H1 (cell line): Measurements from ENCODE around the gene CCDC198. TPM values are rescaled to one million over a fixed set of nuclear protein-coding genes. Genes with fewer than 3 reads are reported as not detected.

ENCODE experiments used
- CTCF ChIA-PET: fragments of 300-600 bp; sonication (Branson Sonifier 250); formaldehyde crosslinking; loops from one replicate; lab custom pipeline; 2021; ENCODE audit not compliant: partially characterized antibody; lab: Charles Lee
- POLR2A ChIA-PET: fragments of 300-600 bp; sonication (Branson Sonifier 250); formaldehyde crosslinking; loops from one replicate; lab custom pipeline; 2021; ENCODE audit warnings: inconsistent platforms; ENCODE audit not compliant: partially characterized antibody; lab: Charles Lee
- DNase-seq, 2 experiments: peaks; one replicate each; pipeline versions ENCODE4 v3.0.0 to v3.0.0-alpha.2; 2010 to 2022; ENCODE audit warnings: low spot score in 2 of 2, low read depth in 1 of 2, mixed read lengths in 1 of 2
- FAIRE-seq: peaks from 2 replicates; lab custom pipeline; 2011; peaks lifted over from hg19 to GRCh38; lab: Jason Lieb, UNC
- H2AFZ ChIP-seq: 2 replicates; pipeline ENCODE4 v1.8.1; 2012; ENCODE audit warnings: low read length, inconsistent platforms
- H2AK5ac ChIP-seq: 2 replicates; pipeline ENCODE4 v1.6.1; 2013; ENCODE audit warnings: low read depth, low read length
- H2BK120ac ChIP-seq: replicated peaks from 2 replicates; pipeline ENCODE3; 2013; ENCODE audit warnings: low read depth, low read length, inconsistent platforms
- H2BK12ac ChIP-seq: 2 replicates; pipeline ENCODE4 v1.6.1; 2013; ENCODE audit warnings: low read depth, low read length
- H2BK15ac ChIP-seq: 2 replicates; pipeline ENCODE4 v1.6.1; 2013; ENCODE audit warnings: low read length
- H2BK20ac ChIP-seq: 2 replicates; pipeline ENCODE4 v1.6.1; 2013; ENCODE audit warnings: low read length
- H2BK5ac ChIP-seq: 2 replicates; pipeline ENCODE4 v1.6.1; 2013; ENCODE audit warnings: low read depth, low read length
- H3K14ac ChIP-seq: 2 replicates; pipeline ENCODE4 v1.6.1; 2013; ENCODE audit warnings: inconsistent platforms; ENCODE audit not compliant: insufficient read length
- H3K18ac ChIP-seq: 2 replicates; pipeline ENCODE4 v1.6.1; 2013; ENCODE audit warnings: low read length; ENCODE audit errors: extremely low read depth
- H3K23ac ChIP-seq: 2 replicates; pipeline ENCODE4 v1.6.1; 2013; ENCODE audit warnings: inconsistent platforms; ENCODE audit not compliant: insufficient read length
- H3K23me2 ChIP-seq: 2 replicates; pipeline ENCODE4 v1.6.1; 2013; ENCODE audit warnings: low read depth, low read length
- H3K27ac ChIP-seq: 2 replicates; pipeline ENCODE4 v1.6.1; 2011; ENCODE audit warnings: low read depth, low read length, inconsistent platforms
- H3K27me3 ChIP-seq, 4 experiments: replicated peaks in 1 of 4; 1 replicate in 1 of 4; 2 replicates in 3 of 4; pipeline versions ENCODE4 v1.6.1 to v1.8.1; 2011 to 2013; ENCODE audit warnings: low read length in 3 of 4, mild to moderate bottlenecking in 3 of 4, inconsistent platforms in 2 of 4, mixed read lengths in 2 of 4, moderate library complexity in 1 of 4; ENCODE audit not compliant: control insufficient read depth in 3 of 4, insufficient read depth in 3 of 4; ENCODE audit errors: extremely low read depth in 1 of 4
- H3K36me3 ChIP-seq, 4 experiments: 2 replicates each; pipeline versions ENCODE4 v1.6.1 to v1.8.1; 2011 to 2013; ENCODE audit warnings: mild to moderate bottlenecking in 4 of 4, low read length in 3 of 4, moderate library complexity in 2 of 4, control low read depth in 1 of 4, inconsistent platforms in 1 of 4; ENCODE audit not compliant: insufficient read depth in 4 of 4, control insufficient read depth in 2 of 4
- H3K4ac ChIP-seq: replicated peaks from 2 replicates; pipeline ENCODE3; 2013; ENCODE audit warnings: low read length, low read depth, mixed read lengths, inconsistent platforms; ENCODE audit not compliant: insufficient read length
- H3K4me1 ChIP-seq, 4 experiments: replicated peaks in 1 of 4; 1 replicate in 1 of 4; 2 replicates in 3 of 4; pipeline versions ENCODE4 v1.6.1 to v1.8.1; 2011 to 2013; ENCODE audit warnings: low read length in 3 of 4, inconsistent platforms in 2 of 4, mixed read lengths in 1 of 4; ENCODE audit not compliant: insufficient read depth in 4 of 4, control insufficient read depth in 3 of 4
- H3K4me2 ChIP-seq, 2 experiments: 2 replicates each; pipeline versions ENCODE4 v1.6.1 to v1.8.1; 2011 to 2013; ENCODE audit warnings: low read depth in 2 of 2, low read length in 2 of 2, control low read depth in 1 of 2, inconsistent platforms in 1 of 2, mild to moderate bottlenecking in 1 of 2; ENCODE audit not compliant: insufficient read depth in 1 of 2
- H3K4me3 ChIP-seq, 4 experiments: fragments of 200-600, 300-600 bp in 1 of 4; sonication (generic), shearing (Covaris generic), sonication (Bioruptor Twin) in 1 of 4; 2 replicates each; pipeline versions ENCODE4 v1.5.1 to v1.8.1; 2011 to 2016; ENCODE audit warnings: low read length in 4 of 4, low read depth in 3 of 4, control low read depth in 2 of 4, inconsistent platforms in 2 of 4, mild to moderate bottlenecking in 2 of 4, mixed read lengths in 1 of 4, moderate library complexity in 1 of 4; ENCODE audit not compliant: insufficient read depth in 2 of 4; ENCODE audit errors: extremely low read depth in 1 of 4
- H3K56ac ChIP-seq: replicated peaks from 2 replicates; pipeline ENCODE3; 2013; ENCODE audit warnings: low read depth, mild to moderate bottlenecking, mixed read lengths, low read length, inconsistent platforms; ENCODE audit not compliant: insufficient read length
- H3K79me1 ChIP-seq: 2 replicates; pipeline ENCODE4 v1.6.1; 2013; ENCODE audit warnings: low read depth, low read length, control low read depth
- H3K79me2 ChIP-seq, 2 experiments: 2 replicates each; pipeline versions ENCODE4 v1.6.1 to v1.8.1; 2012 to 2013; ENCODE audit warnings: low read length in 2 of 2, mild to moderate bottlenecking in 2 of 2, inconsistent platforms in 1 of 2; ENCODE audit not compliant: insufficient read depth in 2 of 2, control insufficient read depth in 1 of 2
- H3K9ac ChIP-seq, 4 experiments: replicated peaks in 1 of 4; 1 replicate in 1 of 4; 2 replicates in 3 of 4; pipeline versions ENCODE4 v1.6.1 to v1.8.1; 2011 to 2013; ENCODE audit warnings: low read depth in 3 of 4, low read length in 3 of 4, control low read depth in 2 of 4, mild to moderate bottlenecking in 2 of 4, moderate library complexity in 2 of 4, inconsistent platforms in 1 of 4; ENCODE audit errors: extremely low read depth in 1 of 4
- H3K9me3 ChIP-seq, 2 experiments: 2 replicates each; pipeline versions ENCODE4 v1.6.1 to v1.8.1; 2012 to 2013; ENCODE audit warnings: mild to moderate bottlenecking in 2 of 2, moderate library complexity in 2 of 2, control low read depth in 1 of 2, inconsistent platforms in 1 of 2, low read depth in 1 of 2, low read length in 1 of 2, mixed read lengths in 1 of 2; ENCODE audit not compliant: insufficient read depth in 2 of 2
- H4K20me1 ChIP-seq, 2 experiments: replicated peaks in 1 of 2; 2 replicates each; pipeline versions ENCODE3 to v1.8.1; 2011 to 2013; ENCODE audit warnings: inconsistent platforms in 2 of 2, low read length in 2 of 2, mild to moderate bottlenecking in 1 of 2; ENCODE audit not compliant: insufficient read depth in 2 of 2, control insufficient read depth in 1 of 2
- H4K5ac ChIP-seq: 2 replicates; pipeline ENCODE4 v1.6.1; 2013; ENCODE audit warnings: low read length, low read depth, mixed read lengths, inconsistent platforms; ENCODE audit not compliant: insufficient read length
- H4K8ac ChIP-seq: 2 replicates; pipeline ENCODE4 v1.8.0; 2013; ENCODE audit warnings: mild to moderate bottlenecking, moderate library complexity, low read length, inconsistent platforms; ENCODE audit not compliant: insufficient read depth; ENCODE audit errors: extremely low read depth
- H4K91ac ChIP-seq: replicated peaks from 2 replicates; pipeline ENCODE3; 2013; ENCODE audit warnings: low read length, mixed read lengths, inconsistent platforms; ENCODE audit not compliant: insufficient read length
- BRCA1 ChIP-seq: IDR thresholded peaks from 2 replicates; pipeline ENCODE4 v1.6.1; 2012; ENCODE audit warnings: low read depth, low read length, improper control_type of control experiment
- EGR1 ChIP-seq: IDR thresholded peaks from 2 replicates; pipeline ENCODE4 v1.6.1; 2011; ENCODE audit warnings: low read depth, low read length, borderline replicate concordance
- EZH2 ChIP-seq: fragments of 200-600 bp; sonication (generic); IDR thresholded peaks from 2 replicates; pipeline ENCODE4 v1.7.1; 2012; ENCODE audit warnings: low read depth, mild to moderate bottlenecking, moderate library complexity, low read length, inconsistent platforms; ENCODE audit not compliant: severe bottlenecking
- FOSL1 ChIP-seq: IDR thresholded peaks from 2 replicates; pipeline ENCODE4 v1.6.1; 2011; ENCODE audit warnings: mild to moderate bottlenecking, low read depth, low read length, moderate library complexity; ENCODE audit not compliant: insufficient read depth
- GABPA ChIP-seq: IDR thresholded peaks from 2 replicates; pipeline ENCODE4 v1.6.1; 2011; ENCODE audit warnings: mild to moderate bottlenecking, low read length, moderate library complexity, borderline replicate concordance; ENCODE audit not compliant: insufficient read depth
- HDAC2 ChIP-seq, 2 experiments: fragments of 300-600 bp in 1 of 2; sonication (generic) in 1 of 2; IDR thresholded peaks; 2 replicates each; pipeline ENCODE4 v1.6.1; 2011 to 2012; ENCODE audit warnings: low read depth in 2 of 2, low read length in 2 of 2, mild to moderate bottlenecking in 2 of 2, moderate library complexity in 2 of 2, borderline replicate concordance in 1 of 2, inconsistent platforms in 1 of 2
- MAFK ChIP-seq: IDR thresholded peaks from 2 replicates; pipeline ENCODE4 v1.6.1; 2012; ENCODE audit warnings: low read depth, mild to moderate bottlenecking, improper control_type of control experiment, low read length
- NANOG ChIP-seq: IDR thresholded peaks from 2 replicates; pipeline ENCODE4 v1.6.1; 2011; ENCODE audit warnings: low read length, low read depth, mild to moderate bottlenecking, inconsistent platforms; ENCODE audit not compliant: insufficient read depth, poor library complexity, severe bottlenecking
- RBBP5 ChIP-seq: IDR thresholded peaks from 2 replicates; pipeline ENCODE4 v1.7.1; 2012; ENCODE audit warnings: low read depth, mild to moderate bottlenecking, inconsistent platforms, low read length, moderate library complexity, borderline replicate concordance
- RXRA ChIP-seq: IDR thresholded peaks from 2 replicates; pipeline ENCODE4 v1.6.1; 2011; ENCODE audit warnings: low read depth, mild to moderate bottlenecking, low read length, moderate library complexity; ENCODE audit not compliant: insufficient read depth
- SIRT6 ChIP-seq: IDR thresholded peaks from one replicate; pipeline ENCODE4 v1.7.1; 2012; ENCODE audit warnings: low read length, inconsistent platforms
- SIX5 ChIP-seq: IDR thresholded peaks from 2 replicates; pipeline ENCODE4 v1.6.1; 2011; ENCODE audit warnings: mild to moderate bottlenecking, low read depth, low read length
- SP1 ChIP-seq: IDR thresholded peaks from 2 replicates; pipeline ENCODE4 v1.6.1; 2011; ENCODE audit warnings: low read depth, low read length
- SUZ12 ChIP-seq: fragments of 200-600 bp; sonication (generic); IDR thresholded peaks from 2 replicates; pipeline ENCODE4 v1.6.1; 2012; ENCODE audit warnings: mild to moderate bottlenecking, inconsistent platforms, low read length, moderate library complexity, mixed read lengths
- TCF12 ChIP-seq: IDR thresholded peaks from 2 replicates; pipeline ENCODE4 v1.6.1; 2011; ENCODE audit warnings: low read depth, mild to moderate bottlenecking, low read length
- WGBS, 2 experiments: shearing (Covaris generic) in 1 of 2; methylation state at CpG; one replicate each; pipeline versions ENCODE4 v1.1.6 to v1.1.7; 2013 to 2015; ENCODE audit warnings: low lambda C conversion rate in 2 of 2, mixed read lengths in 2 of 2, inconsistent platforms in 1 of 2, low coverage in 1 of 2, missing lambda C conversion rate in 1 of 2; ENCODE audit not compliant: insufficient replicate concordance in 2 of 2, insufficient coverage in 1 of 2, insufficient read length in 1 of 2; ENCODE audit errors: extremely low coverage in 1 of 2, missing lambda C conversion rate in 1 of 2; 5-methylcytosine and 5-hydroxymethylcytosine counted together
- polyA plus RNA-seq, 7 experiments: library from polyadenylated mRNA; depleted of rRNA in 3 of 7; stranded (reverse) in 5 of 7; unstranded in 2 of 7; fragments of >200 nt in 5 of 7; fragments of 200-250 nt in 2 of 7; gene quantifications; 1 replicate in 5 of 7; 2 replicates in 1 of 7; 4 replicates in 1 of 7; pipeline versions ENCODE4 v1.2.1 to v1.2.3, GENCODE V29; 2011 to 2013; ENCODE audit warnings: missing spikeins in 2 of 7, mixed read lengths in 2 of 7
- total RNA-seq: library from RNA; stranded (reverse); fragmentation: NEBNext Ultra II Directional; extraction: Animal tissue kit (Norgen Biotek cat#: 25700); gene quantifications from 2 replicates; pipeline ENCODE4 v1.2.1, GENCODE V29; 2021

Gene CCDC198
- total and polyA plus RNA-seq, 2 of the 8 experiments (the other 6 are each of a cell fraction or from before 2014, with no cell fraction given) = not detected

- CTCF ChIA-PET = interaction anchor here (0.6 kb wide), 1 partner anchor 79 kb away, joined by 3 read pairs; no protein-coding TSS in a partner anchor
- H3K27me3 ChIP-seq = no peaks in the 10 kb centered on the region; a peak in 1 of 7 replicates
- no peak for TF ChIP-seq SP1
- TF ChIP-seq EGR1 = no peak
- TF ChIP-seq BRCA1 = no peak
- TF ChIP-seq EZH2 = no peak
- TF ChIP-seq SUZ12 = no peak
- TF ChIP-seq NANOG = no peak
- no peak for TF ChIP-seq RXRA
- no peak for TF ChIP-seq MAFK
- TF ChIP-seq SIX5 = no peak
- TF ChIP-seq SIRT6 = no peak
- TF ChIP-seq FOSL1 = no peak
- no peak for TF ChIP-seq HDAC2 (IDR thresholded peaks at IDR 0.05; ENCODE audit: borderline replicate concordance in 1 of 2, low read depth in 2 of 2, low read length in 2 of 2)
- no peak for TF ChIP-seq RBBP5
- no peak for TF ChIP-seq GABPA
- no peak for TF ChIP-seq TCF12
Observed at GRCh38 chr14:57482120-57482519, 11.5 kb downstream of the CCDC198 start.

More at GRCh38 chr14:57482120-57482519, 11.5 kb downstream of the CCDC198 start:
- Histone ChIP-seq H3K56ac (no peak overlapping the region), H3K4me2 (no peak overlapping the region), H4K5ac (no peak overlapping the region), H2BK5ac (no peak overlapping the region), H4K8ac (no peak overlapping the region; the same call in 1 of the 2 replicates), H3K4me1 (no peaks in the 10 kb centered on the region), H3K79me2 (no peaks in the 10 kb centered on the region), H3K23ac (no peak overlapping the region), H2BK15ac (no peak overlapping the region), H2BK120ac (no peak overlapping the region), H3K23me2 (no peaks in the 10 kb centered on the region), H2AK5ac (no peak overlapping the region), H3K9me3 (no peaks in the 10 kb centered on the region), H3K18ac (no peak overlapping the region), H3K4ac (no peak overlapping the region), H2AFZ (no peak overlapping the region), H3K4me3 (no peak overlapping the region), H2BK20ac (no peak overlapping the region), H4K91ac (no peak overlapping the region), H3K79me1 (no peaks in the 10 kb centered on the region), H3K9ac (no peak overlapping the region), H4K20me1 (no peaks in the 10 kb centered on the region), H3K27ac (no peak overlapping the region), H2BK12ac (no peak overlapping the region), H3K36me3 (no peaks in the 10 kb centered on the region), H3K14ac (no peak overlapping the region)
- POLR2A ChIA-PET = interaction anchor here (0.5 kb wide), 1 partner anchor 681 kb away, joined by 3 read pairs; no protein-coding TSS in a partner anchor
- DNase-seq = no peak
- WGBS, 2 experiments = 92% methylated on average over 3 of the region's 3 CpGs; no CpG with 5 or more reads in 1 of the 2 experiments
- peak; percentile 13 for FAIRE-seq
